B cell (primary cell): ENCODE results near the gene CATSPER1.

ENCODE experiments used
- EZH2 ChIP-seq: IDR thresholded peaks from 2 replicates; pipeline ENCODE4 v1.6.1; 2012; ENCODE audit warnings: borderline replicate concordance, low read depth, mild to moderate bottlenecking, moderate library complexity, low read length; ENCODE audit not compliant: insufficient read depth, poor library complexity, severe bottlenecking
- TF ChIP-seq, protein P1 (sequence below): fragments of 200-600 bp; IDR thresholded peaks from one replicate; pipeline ENCODE4 v1.8.0; 2022; ENCODE audit warnings: antibody characterized with exemption, mild to moderate bottlenecking

DNA sequence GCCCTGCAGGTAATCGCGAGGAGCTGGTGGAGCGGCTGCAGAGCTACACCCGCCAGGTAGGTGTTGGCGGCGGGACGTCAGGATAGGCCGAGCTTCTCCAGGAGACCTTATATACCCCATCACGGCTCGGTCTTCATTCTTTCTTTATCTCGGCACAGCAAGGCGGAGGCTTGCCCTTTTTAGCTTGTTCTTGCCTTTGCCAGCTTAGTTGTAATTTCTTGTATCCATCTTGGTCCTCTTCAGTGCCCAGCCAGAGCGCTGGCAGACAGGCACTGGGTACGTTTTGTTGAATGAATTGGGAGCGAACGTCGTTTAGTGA, 26.3 kb upstream of the CATSPER1 start:
- TF ChIP-seq, protein P1, sequence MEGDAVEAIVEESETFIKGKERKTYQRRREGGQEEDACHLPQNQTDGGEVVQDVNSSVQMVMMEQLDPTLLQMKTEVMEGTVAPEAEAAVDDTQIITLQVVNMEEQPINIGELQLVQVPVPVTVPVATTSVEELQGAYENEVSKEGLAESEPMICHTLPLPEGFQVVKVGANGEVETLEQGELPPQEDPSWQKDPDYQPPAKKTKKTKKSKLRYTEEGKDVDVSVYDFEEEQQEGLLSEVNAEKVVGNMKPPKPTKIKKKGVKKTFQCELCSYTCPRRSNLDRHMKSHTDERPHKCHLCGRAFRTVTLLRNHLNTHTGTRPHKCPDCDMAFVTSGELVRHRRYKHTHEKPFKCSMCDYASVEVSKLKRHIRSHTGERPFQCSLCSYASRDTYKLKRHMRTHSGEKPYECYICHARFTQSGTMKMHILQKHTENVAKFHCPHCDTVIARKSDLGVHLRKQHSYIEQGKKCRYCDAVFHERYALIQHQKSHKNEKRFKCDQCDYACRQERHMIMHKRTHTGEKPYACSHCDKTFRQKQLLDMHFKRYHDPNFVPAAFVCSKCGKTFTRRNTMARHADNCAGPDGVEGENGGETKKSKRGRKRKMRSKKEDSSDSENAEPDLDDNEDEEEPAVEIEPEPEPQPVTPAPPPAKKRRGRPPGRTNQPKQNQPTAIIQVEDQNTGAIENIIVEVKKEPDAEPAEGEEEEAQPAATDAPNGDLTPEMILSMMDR, result no peak
- TF ChIP-seq EZH2, result no peak
